Heart left ventricle (tissue), 13 donors: ENCODE measurements around the gene COX7A2L.
"Not testable (repeated sequence)": the region's sequence is repeated elsewhere in the genome, so short reads cannot be mapped to it uniquely, and the experiment has no call there.

Experiments used
- CTCF ChIP-seq, 12 donors: fragments of 200-600 bp; sonication (generic) in 4 of 12; IDR thresholded peaks; one replicate each; pipeline versions ENCODE4 v1.5.0 to v1.8.0; 2018 to 2022; ENCODE audit warnings: antibody characterized with exemption in 12 of 12, mild to moderate bottlenecking in 5 of 12
- POLR2A ChIP-seq, 2 donors: fragments of 450-650 bp; IDR thresholded peaks; one replicate each; pipeline ENCODE4 v1.6.1; 2017; ENCODE audit warnings: antibody characterized with exemption in 2 of 2, mild to moderate bottlenecking in 2 of 2, moderate library complexity in 2 of 2
- donor health status: ischemic (EF 13 %, LVEDD 7.1; RV severe dilation, severe dysfunction).
- donor health status: DM: no; HTN: yes; CAD: no.
- donor health status: DM: no; HTN: no; CAD: no.
- donor health status: ischemic (EF 25% LVEDD 6.9; RV normal size, moderate dysfunction).
- donor health status: ischemic (EF 25% LVEDD 5.7; RV mildly dilated, moderate dysfunction).
- donor health status: ischemic (EF 35%, LVEDD 5.7; RV mildly dilated, moderate dysfunction).
- donor health status: nonischemic (EF 11% LVEDD 7.7; RV severe dilation, severe dysfunction).
- donor health status: DM: yes; HTN: yes; CAD: no.
- donor health status: PGD.
- donor health status: ischemic (EF 29% LVEDD 5.4; RV normal size, mild dysfunction).
- donor health status: nonischemic (EF 23%, LVEDD 6.1; RV moderate dilation, normal function).

GRCh38 chr2:42398052-42398451 lies 37.0 kb upstream of the COX7A2L start:
- not testable (repeated sequence) for TF ChIP-seq POLR2A, CTCF (IDR thresholded peaks at IDR 0.05)
